HCT116 (cell line): Measurements from ENCODE around the gene ZNF581.

Experiments used
- CEBPB ChIP-seq: IDR thresholded peaks from 2 replicates; pipeline ENCODE4 v1.6.1; 2012; ENCODE audit warnings: low read depth
- CTCF ChIP-seq, 3 experiments: fragments of 200-600 bp in 1 of 3; sonication (generic) in 1 of 3; IDR thresholded peaks in 2 of 3; conservative IDR thresholded peaks in 1 of 3; 2 replicates each; pipeline ENCODE4 v1.5.1; 2012 to 2017; ENCODE audit warnings: low read depth in 2 of 3, low read length in 2 of 3, antibody characterized with exemption in 1 of 3, borderline replicate concordance in 1 of 3, control low read depth in 1 of 3, mild to moderate bottlenecking in 1 of 3, mixed read lengths in 1 of 3, mixed run types in 1 of 3, moderate library complexity in 1 of 3; ENCODE audit not compliant: insufficient read depth in 1 of 3
- EGR1 ChIP-seq: IDR thresholded peaks from 2 replicates; pipeline ENCODE4 v1.6.1; 2012; ENCODE audit warnings: low read depth
- EZH2 ChIP-seq: fragments of 200-600 bp; sonication (generic); IDR thresholded peaks from 2 replicates; pipeline ENCODE4 v1.6.1; 2017; ENCODE audit warnings: antibody characterized with exemption, mixed run types
- EZH2phosphoT487 ChIP-seq: fragments of 200-600 bp; IDR thresholded peaks from 2 replicates; pipeline ENCODE4 v1.6.1; 2018; ENCODE audit warnings: antibody characterized with exemption, borderline replicate concordance
- JUND ChIP-seq: IDR thresholded peaks from 2 replicates; pipeline ENCODE4 v1.6.1; 2012
- POLR2A ChIP-seq: IDR thresholded peaks from 2 replicates; pipeline ENCODE4 v1.7.0; 2011; ENCODE audit warnings: borderline replicate concordance; ENCODE audit not compliant: insufficient read depth, insufficient read length; ENCODE audit errors: extremely low read depth
- POLR2AphosphoS5 ChIP-seq: IDR thresholded peaks from 2 replicates; pipeline ENCODE4 v1.6.1; 2011; ENCODE audit warnings: mild to moderate bottlenecking, low read depth, low read length, moderate library complexity
- TCF7L2 ChIP-seq: IDR thresholded peaks from 2 replicates; pipeline ENCODE4 v1.7.0; 2011; ENCODE audit warnings: borderline replicate concordance, inconsistent platforms; ENCODE audit not compliant: insufficient read depth, insufficient read length; ENCODE audit errors: extremely low read depth
- YY1 ChIP-seq: IDR thresholded peaks from 2 replicates; pipeline ENCODE4 v1.6.1; 2011; ENCODE audit warnings: low read length, low read depth, moderate library complexity, mild to moderate bottlenecking; ENCODE audit not compliant: insufficient replicate concordance; ENCODE audit errors: extremely low read depth
- ZNF274 ChIP-seq: fragments of 200-500 bp; sonication (Bioruptor generic); IDR thresholded peaks from 2 replicates; pipeline ENCODE4 v1.6.1; 2014; ENCODE audit warnings: mild to moderate bottlenecking, low read depth, low read length, inconsistent platforms
- TF ChIP-seq, protein P1 (sequence below): IDR thresholded peaks from 2 replicates; pipeline ENCODE4 v1.6.1; 2012

- no peak for TF ChIP-seq EZH2
- no peak for TF ChIP-seq CTCF (IDR thresholded peaks at IDR 0.05 in 2 of 3, conservative IDR thresholded peaks at IDR 0.05 in 1 of 3; ENCODE audit: borderline replicate concordance in 1 of 3, insufficient read depth in 1 of 3, low read depth in 2 of 3, low read length in 2 of 3)
- TF ChIP-seq POLR2AphosphoS5 = no peak
- no peak for TF ChIP-seq POLR2A
- TF ChIP-seq EGR1 = no peak
- no peak for TF ChIP-seq EZH2phosphoT487
- TF ChIP-seq, protein P1, sequence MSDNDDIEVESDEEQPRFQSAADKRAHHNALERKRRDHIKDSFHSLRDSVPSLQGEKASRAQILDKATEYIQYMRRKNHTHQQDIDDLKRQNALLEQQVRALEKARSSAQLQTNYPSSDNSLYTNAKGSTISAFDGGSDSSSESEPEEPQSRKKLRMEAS = no peak
- TF ChIP-seq YY1 = no peak
- no peak for TF ChIP-seq JUND
- no peak for TF ChIP-seq ZNF274
- TF ChIP-seq CEBPB = no peak
- no peak for TF ChIP-seq TCF7L2
Observed at GRCh38 chr19:55673889-55674288, 30.4 kb downstream of the ZNF581 start.
